AG04449 (cell line): Measurements from ENCODE around the gene PAX7.

ENCODE experiments used
- CTCF ChIA-PET: fragments of 350-600 bp; formaldehyde crosslinking; extraction: SDS; loops from one replicate; lab custom pipeline; 2021; ENCODE audit warnings: antibody characterized with exemption; lab: Yijun Ruan, JAX
- POLR2A ChIA-PET: fragments of 400-600, 350-600 bp; formaldehyde crosslinking; extraction: SDS; loops from one replicate; lab custom pipeline; 2020; ENCODE audit warnings: antibody characterized with exemption, inconsistent platforms; lab: Yijun Ruan, JAX
- DNase-seq: peaks from one replicate; pipeline ENCODE4 v3.0.0-alpha.2; 2010; ENCODE audit warnings: low read depth, low spot score
- H3K4me3 ChIP-seq: 2 replicates; pipeline ENCODE4 v1.5.1; 2011; ENCODE audit warnings: low read depth, mild to moderate bottlenecking, control low read depth, low read length
- CTCF ChIP-seq: IDR thresholded peaks from one replicate; pipeline ENCODE4 v1.5.1; 2011; ENCODE audit warnings: mild to moderate bottlenecking, moderate library complexity, low read length, control low read depth, inconsistent platforms; ENCODE audit not compliant: insufficient read depth; ENCODE audit errors: missing control alignments

The PAX7 gene

GRCh38 chr1:18719786-18720451 is 89.3 kb downstream of the PAX7 start:
- DNase-seq: no peak
- no peak overlapping the region for H3K4me3 ChIP-seq
- ChIA-PET POLR2A (no interaction called here), CTCF (no interaction called here)
- no peak for TF ChIP-seq CTCF

GRCh38 chr1:18721041-18721440 is 90.4 kb downstream of the PAX7 start:
- DNase-seq: no peak
- ChIA-PET CTCF (no interaction called here), POLR2A (no interaction called here)
- no peak for TF ChIP-seq CTCF
- H3K4me3 ChIP-seq: no peak overlapping the region

GRCh38 chr1:18721776-18722175 is 91.1 kb downstream of the PAX7 start:
- no peak for DNase-seq
- CTCF ChIA-PET: no interaction called here
- no peak for TF ChIP-seq CTCF
- H3K4me3 ChIP-seq: no peak overlapping the region
- POLR2A ChIA-PET: no interaction called here

- CTCF ChIA-PET: no interaction called here
- POLR2A ChIA-PET: no interaction called here
- no peak overlapping the region for H3K4me3 ChIP-seq
- DNase-seq: no peak
- no peak for TF ChIP-seq CTCF
Measured at GRCh38 chr1:18722270-18722669, 91.6 kb downstream of the PAX7 start.

- POLR2A ChIA-PET: no interaction called here
- CTCF ChIA-PET: no interaction called here
- H3K4me3 ChIP-seq: no peak overlapping the region
- no peak for DNase-seq
- no peak for TF ChIP-seq CTCF
Measured at GRCh38 chr1:18723206-18723605, 92.6 kb downstream of the PAX7 start.

GRCh38 chr1:18723701-18724411 is 93.2 kb downstream of the PAX7 start:
- no peak for DNase-seq
- ChIA-PET POLR2A (no interaction called here), CTCF (no interaction called here)
- no peak for TF ChIP-seq CTCF
- no peak overlapping the region for H3K4me3 ChIP-seq
